GM10266 (cell line): ENCODE data around the gene PCDHGA7.
A peak's percentile ranks its signal among the peaks of the same experiment; 100 is the strongest.

ENCODE experiments used
- DNase-seq: peaks from one replicate; pipeline ENCODE4 v3.0.0; 2012; ENCODE audit errors: extremely low spot score
- CTCF ChIP-seq: IDR thresholded peaks from 2 replicates; pipeline ENCODE4 v1.5.1; 2012; ENCODE audit warnings: mild to moderate bottlenecking, low read depth; ENCODE audit not compliant: control insufficient read depth, insufficient read depth; ENCODE audit errors: missing control alignments

PCDHGA7 gene

GRCh38 chr5:141360685-141361084 is 21.9 kb upstream of the PCDHGA7 start:
- no peak for TF ChIP-seq CTCF
- no peak for DNase-seq

- DNase-seq = no peak
- no peak for TF ChIP-seq CTCF
Observed at GRCh38 chr5:141362719-141363118, 19.8 kb upstream of the PCDHGA7 start.

GRCh38 chr5:141363952-141364660 is 18.4 kb upstream of the PCDHGA7 start, which contains the start of gene PCDHGA5:
TSS of gene PCDHGA5 (plus strand) at chr5:141364162. CDS start at chr5:141364331, 169 bp downstream.
- DNase-seq = no peak
- no peak for TF ChIP-seq CTCF

DNA sequence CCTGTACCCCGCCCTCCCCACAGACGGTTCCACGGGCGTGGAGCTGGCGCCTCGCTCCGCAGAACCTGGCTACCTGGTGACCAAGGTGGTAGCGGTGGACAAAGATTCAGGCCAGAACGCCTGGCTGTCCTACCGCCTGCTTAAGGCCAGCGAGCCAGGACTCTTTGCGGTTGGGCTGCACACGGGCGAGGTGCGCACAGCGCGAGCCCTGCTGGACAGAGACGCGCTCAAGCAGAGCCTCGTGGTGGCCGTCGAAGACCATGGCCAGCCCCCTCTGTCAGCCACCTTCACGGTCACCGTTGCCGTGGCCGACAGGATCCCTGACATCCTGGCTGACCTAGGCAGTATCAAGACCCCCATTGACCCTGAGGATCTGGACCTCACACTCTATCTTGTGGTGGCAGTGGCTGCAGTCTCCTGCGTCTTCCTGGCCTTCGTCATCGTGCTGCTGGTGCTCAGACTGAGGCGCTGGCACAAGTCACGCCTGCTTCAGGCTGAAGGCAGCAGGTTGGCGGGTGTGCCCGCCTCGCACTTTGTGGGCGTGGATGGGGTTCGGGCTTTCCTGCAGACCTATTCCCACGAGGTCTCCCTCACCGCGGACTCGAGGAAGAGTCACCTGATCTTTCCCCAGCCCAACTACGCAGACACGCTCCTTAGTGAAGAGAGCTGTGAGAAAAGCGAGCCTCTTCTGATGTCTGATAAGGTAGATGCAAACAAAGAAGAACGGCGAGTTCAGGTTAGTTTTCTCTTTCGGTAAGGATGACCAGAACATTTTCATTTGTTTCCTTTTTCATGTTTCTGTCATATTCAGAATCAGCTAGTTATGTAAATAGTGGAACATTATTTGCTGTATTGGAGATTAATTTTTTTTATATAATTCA is 16.3 kb upstream of the PCDHGA7 start:
- DNase-seq = no peak
- no peak for TF ChIP-seq CTCF

- TF ChIP-seq CTCF = peak; percentile 48
- DNase-seq = peak; percentile 65
Observed at GRCh38 chr5:141369994-141370848, 12.3 kb upstream of the PCDHGA7 start, which contains the start of gene PCDHGB3. TSS of gene PCDHGB3 (plus strand) at chr5:141370242. CDS start at chr5:141370395, 153 bp downstream.

DNA sequence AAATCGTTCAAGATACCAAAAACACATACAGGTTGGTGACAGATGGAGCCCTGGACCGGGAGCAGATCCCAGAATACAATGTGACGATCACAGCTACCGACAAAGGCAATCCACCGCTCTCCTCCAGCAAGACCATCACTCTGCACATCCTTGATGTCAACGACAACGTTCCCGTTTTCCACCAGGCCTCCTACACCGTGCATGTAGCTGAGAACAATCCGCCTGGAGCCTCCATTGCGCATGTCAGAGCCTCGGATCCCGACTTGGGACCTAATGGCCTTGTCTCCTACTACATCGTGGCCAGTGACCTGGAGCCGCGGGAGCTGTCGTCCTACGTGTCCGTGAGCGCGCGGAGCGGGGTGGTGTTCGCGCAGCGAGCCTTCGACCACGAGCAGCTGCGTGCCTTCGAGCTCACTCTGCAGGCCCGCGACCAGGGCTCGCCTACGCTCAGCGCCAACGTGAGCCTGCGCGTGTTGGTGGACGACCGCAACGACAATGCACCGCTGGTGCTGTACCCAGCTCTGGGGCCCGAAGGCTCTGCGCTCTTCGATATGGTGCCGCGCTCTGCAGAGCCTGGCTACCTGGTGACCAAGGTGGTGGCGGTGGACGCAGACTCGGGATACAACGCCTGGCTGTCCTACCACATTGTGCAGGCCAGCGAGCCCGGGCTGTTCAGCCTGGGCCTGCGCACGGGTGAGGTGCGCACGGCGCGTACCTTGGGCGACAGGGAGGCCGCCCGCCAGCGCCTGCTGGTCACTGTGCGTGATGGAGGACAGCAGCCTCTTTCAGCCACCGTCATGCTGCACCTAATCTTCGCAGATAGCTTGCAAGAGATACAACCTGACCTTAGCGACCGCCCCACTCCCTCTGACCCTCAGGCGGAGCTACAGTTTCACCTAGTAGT is 10.7 kb upstream of the PCDHGA7 start:
- no peak for TF ChIP-seq CTCF
- no peak for DNase-seq
